Activated T-cell treated with anti-CD3 and anti-CD28 coated beads, Interleukin-2, amount 50 U/mL, for 1 hour (primary cell): Measurements from ENCODE around the gene ZMIZ1.
A peak's percentile ranks its signal among the peaks of the same experiment; 100 is the strongest.

Experiments
- DNase-seq: peaks from one replicate; pipeline ENCODE4 v3.0.0-alpha.2; 2020

Gene ZMIZ1

GRCh38 chr10:79191951-79192676 is 123.3 kb downstream of the ZMIZ1 start:
- no peak for DNase-seq

- no peak for DNase-seq
Observed at GRCh38 chr10:79192677-79193003, 123.9 kb downstream of the ZMIZ1 start.

- no peak for DNase-seq
Observed at GRCh38 chr10:79193694-79194382, 125.1 kb downstream of the ZMIZ1 start.

- DNase-seq = peak; percentile 81
Observed at GRCh38 chr10:79195091-79195923, 126.5 kb downstream of the ZMIZ1 start.

- peak; percentile 75 for DNase-seq
Observed at GRCh38 chr10:79196470-79197461, 128.0 kb downstream of the ZMIZ1 start.

- no peak for DNase-seq
Observed at GRCh38 chr10:79197558-79197957, 128.8 kb downstream of the ZMIZ1 start.

GRCh38 chr10:79200346-79200745 is 131.6 kb downstream of the ZMIZ1 start:
- DNase-seq = no peak

GRCh38 chr10:79201706-79202105 is 132.9 kb downstream of the ZMIZ1 start:
- no peak for DNase-seq

GRCh38 chr10:79202188-79203013 is 133.6 kb downstream of the ZMIZ1 start:
- peak; percentile 38 for DNase-seq

- no peak for DNase-seq
Observed at GRCh38 chr10:79203014-79203644, 134.4 kb downstream of the ZMIZ1 start.

GRCh38 chr10:79203833-79204232 is 135.1 kb downstream of the ZMIZ1 start:
- no peak for DNase-seq

GRCh38 chr10:79206300-79207095 is 137.7 kb downstream of the ZMIZ1 start:
- no peak for DNase-seq

GRCh38 chr10:79207096-79207357 is 138.3 kb downstream of the ZMIZ1 start:
- DNase-seq = no peak

GRCh38 chr10:79207726-79208125 is 139.0 kb downstream of the ZMIZ1 start:
- DNase-seq = no peak

- no peak for DNase-seq
Observed at GRCh38 chr10:79208251-79208983, 139.7 kb downstream of the ZMIZ1 start.

GRCh38 chr10:79209340-79209739 is 140.6 kb downstream of the ZMIZ1 start:
- no peak for DNase-seq

- no peak for DNase-seq
Observed at GRCh38 chr10:79209831-79210230, 141.1 kb downstream of the ZMIZ1 start.

GRCh38 chr10:79210672-79211071 is 141.9 kb downstream of the ZMIZ1 start:
- DNase-seq = no peak

GRCh38 chr10:79211616-79212015 is 142.8 kb downstream of the ZMIZ1 start:
- DNase-seq = no peak

GRCh38 chr10:79215531-79215930 is 146.8 kb downstream of the ZMIZ1 start:
- DNase-seq = no peak
